Measurements from ENCODE around the gene RARRES1.

RARRES1 gene

GRCh38 chr3:158735296-158736033 lies 3.2 kb upstream of the RARRES1 start:
- no peak for DNase-seq (ENCODE audit: low read depth)

DNA sequence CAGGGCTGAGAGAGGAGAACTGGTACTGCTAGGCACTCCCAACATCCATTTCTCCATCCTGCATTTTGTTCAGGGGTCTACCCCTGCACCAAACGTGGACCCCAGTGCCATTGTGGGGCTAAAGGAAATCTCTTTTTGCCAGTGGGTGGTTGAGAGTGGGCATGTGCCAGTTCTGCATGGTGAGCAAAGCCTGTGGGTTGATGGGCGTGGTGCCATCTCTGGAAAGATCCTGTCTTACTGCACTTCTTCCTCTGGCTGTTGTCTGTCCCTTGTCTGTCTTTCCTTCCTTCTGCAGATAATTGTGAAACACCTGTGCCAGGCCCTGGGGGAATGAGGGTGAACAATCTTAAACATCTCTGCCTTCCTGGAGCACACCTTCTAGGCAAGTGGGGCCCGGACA lies 1.4 kb upstream of the RARRES1 start:
- no peak for DNase-seq (ENCODE audit: low read depth)

DNA sequence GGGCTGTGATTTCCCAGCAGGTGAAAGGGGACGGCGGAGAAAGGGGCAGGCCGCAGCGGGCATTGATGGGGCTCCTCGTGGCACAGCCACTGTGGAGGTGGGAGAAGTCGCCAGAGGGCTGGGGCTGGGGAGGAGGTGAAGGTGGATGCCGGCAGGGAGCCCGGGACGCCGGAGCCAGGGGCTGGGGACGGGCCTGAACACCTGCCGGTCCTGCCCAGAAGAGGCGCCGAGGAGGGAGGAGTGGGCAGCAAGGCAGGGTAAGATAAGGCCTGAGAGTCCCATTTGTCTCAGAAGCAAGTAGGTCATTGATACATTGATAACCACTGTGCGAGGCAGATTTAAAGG lies 571 bp upstream of the RARRES1 start:
- DNase-seq (ENCODE audit: low read depth): no peak

- no peak for DNase-seq (ENCODE audit: low read depth)
Observed at GRCh38 chr3:158731486-158731885, 771 bp downstream of the RARRES1 start.

DNA sequence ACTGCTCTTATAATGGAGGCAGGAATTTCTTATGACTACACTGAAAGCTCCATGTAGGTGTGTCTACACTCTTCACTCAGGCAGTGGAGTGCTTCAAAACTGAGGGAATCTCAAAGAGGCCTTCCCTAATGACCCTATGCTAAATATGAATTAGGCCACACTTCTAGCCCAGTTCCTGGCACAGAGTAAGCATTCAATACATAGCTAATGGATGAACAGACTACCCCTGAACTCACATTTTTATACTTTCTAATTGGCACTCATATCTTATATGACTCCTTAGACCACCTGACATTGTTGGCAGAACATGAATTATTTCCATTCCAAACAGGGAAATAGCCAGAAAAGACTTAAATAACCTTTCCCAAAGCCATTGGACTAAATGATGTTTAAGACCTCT lies 3.4 kb downstream of the RARRES1 start:
- DNase-seq (ENCODE audit: low read depth): no peak

DNA sequence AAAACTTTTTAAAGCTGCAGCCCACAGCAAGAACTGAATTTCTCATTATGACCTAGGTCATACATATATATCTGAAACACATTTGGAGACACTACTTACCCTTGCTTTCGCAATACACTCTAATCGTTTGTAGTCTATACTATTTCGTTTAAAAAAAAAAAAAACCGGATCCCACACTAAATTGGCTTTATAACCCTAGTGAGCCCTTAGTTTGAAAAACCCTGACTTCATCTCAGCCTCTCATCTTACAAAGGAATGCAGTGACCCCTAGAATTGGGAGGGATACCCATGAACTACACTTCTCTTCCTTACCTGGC lies 4.2 kb downstream of the RARRES1 start:
- DNase-seq (ENCODE audit: low read depth): no peak

GRCh38 chr3:158727206-158728060 lies 4.8 kb downstream of the RARRES1 start:
- peak; percentile 52 for DNase-seq (ENCODE audit: low read depth)

- DNase-seq (ENCODE audit: low read depth): peak; percentile 95
Observed at GRCh38 chr3:158725348-158726011, 6.8 kb downstream of the RARRES1 start.

DNA sequence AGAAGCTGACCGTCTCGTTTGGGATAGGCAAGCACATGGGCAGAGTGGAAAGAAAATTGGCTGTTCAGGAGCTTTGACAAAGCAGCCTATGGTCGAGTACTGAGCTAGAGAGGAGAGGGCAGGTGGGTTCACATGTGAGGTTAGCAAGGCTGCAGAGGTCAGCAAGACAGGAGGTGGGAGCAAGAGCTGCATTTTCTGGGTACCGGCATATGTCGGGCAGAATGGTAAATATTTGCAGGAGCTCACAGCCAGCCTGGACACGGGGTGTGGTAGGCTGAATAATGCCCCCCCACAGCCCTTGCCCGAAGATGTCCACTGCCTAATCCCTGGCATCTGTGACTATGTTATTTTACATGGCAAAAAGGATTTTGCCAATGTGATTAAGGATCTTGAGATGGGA lies 8.3 kb downstream of the RARRES1 start:
- no peak for DNase-seq (ENCODE audit: low read depth)

- no peak for DNase-seq (ENCODE audit: low read depth)
Observed at GRCh38 chr3:158722108-158722507, 10.1 kb downstream of the RARRES1 start.

DNA sequence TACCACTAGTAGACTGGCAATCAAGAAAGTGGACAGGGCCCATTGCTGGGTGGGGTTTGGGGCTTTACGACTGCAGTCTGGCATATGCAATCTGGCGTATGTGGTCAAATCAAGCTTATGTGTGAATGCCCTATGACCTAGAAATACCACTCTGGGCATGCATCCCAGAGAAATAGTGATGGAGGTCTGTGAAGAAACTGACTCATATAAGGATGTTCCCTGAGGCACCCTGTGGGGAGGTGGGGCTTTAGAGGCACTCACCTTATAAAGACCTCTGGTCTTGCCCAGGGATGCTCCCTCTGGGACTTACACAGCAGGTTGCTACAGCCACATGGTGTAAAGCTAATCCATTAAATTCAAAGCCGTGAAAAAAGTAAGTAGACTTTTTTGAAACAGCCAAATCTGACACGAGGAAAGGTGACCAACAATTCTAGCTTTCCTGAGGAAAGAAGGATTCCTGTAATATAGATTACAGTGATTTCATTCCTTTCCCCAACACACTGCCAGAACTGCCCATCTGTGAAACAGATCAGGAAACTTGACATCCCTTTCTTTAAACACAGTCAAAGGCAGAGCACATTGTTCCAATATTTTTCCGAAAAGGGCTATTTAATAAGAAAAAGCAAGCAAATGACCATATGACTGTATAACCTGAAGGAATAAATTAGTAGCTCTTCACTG lies 13.6 kb downstream of the RARRES1 start:
- peak; percentile 92 for DNase-seq (ENCODE audit: low read depth)

- DNase-seq (ENCODE audit: low read depth): no peak
Observed at GRCh38 chr3:158717576-158717975, 14.7 kb downstream of the RARRES1 start.

GRCh38 chr3:158713094-158713499 lies 19.2 kb downstream of the RARRES1 start:
- no peak for DNase-seq (ENCODE audit: low read depth)

GRCh38 chr3:158712443-158712842 lies 19.8 kb downstream of the RARRES1 start:
- DNase-seq (ENCODE audit: low read depth): no peak

DNA sequence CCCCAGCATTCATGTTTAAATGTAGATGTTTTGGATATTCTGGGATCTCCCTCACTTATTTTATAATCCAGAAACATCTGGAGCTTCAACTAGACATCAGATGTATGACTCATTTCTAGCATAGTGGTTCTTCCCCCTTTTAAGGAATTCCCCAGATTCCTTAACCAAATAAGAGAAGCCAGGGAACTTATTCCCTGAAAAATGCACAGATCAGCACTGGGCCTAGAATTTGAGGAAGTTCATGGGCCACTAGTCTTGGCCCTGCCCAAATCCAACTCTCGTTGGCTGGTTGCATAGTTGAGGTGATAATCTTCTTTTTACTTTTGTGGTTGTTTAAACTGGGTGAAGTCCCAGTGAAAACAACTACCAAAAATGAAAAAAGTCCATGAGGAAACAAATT lies 20.4 kb downstream of the RARRES1 start:
- peak; percentile 65 for DNase-seq (ENCODE audit: low read depth)

DNA sequence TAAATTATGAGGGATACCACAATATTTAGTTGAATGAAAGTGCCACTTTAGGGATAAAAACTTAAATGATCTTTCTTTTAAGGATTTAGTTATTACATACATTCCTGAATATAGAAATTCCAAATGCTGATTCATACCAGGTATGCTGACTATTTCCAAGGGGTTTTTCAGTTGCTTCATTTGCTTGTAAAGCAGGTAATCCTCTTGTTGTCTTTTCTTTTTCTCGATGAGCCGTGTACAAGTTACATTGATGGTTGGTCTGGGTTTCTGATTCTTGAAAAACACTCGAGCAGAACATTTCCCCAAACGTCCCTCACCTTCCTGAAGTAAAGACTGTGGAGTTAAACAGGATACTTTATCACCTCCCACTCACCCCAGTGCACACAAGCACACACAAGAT lies 21.7 kb downstream of the RARRES1 start:
- DNase-seq (ENCODE audit: low read depth): no peak

DNA sequence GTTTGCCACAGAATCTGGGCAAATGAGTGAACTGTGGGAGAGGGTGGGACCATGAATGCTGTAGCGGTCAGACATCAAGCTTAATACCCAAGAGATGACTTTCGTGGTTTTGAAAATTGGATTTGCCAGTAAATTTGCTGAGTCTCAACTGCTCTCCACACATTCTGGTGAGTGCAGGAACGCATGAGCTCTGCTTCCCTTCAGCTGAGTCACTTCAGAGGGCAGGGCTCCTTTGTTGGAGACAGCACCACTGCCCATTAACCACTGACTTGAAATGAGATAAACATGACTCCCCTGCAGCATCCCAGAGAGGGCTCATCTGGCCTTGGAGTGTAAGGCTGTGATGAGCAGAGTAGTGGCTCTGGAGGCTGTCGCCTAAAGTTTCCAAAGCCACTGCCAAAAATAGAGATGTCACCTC lies 22.6 kb downstream of the RARRES1 start:
- peak; percentile 99 for DNase-seq (ENCODE audit: low read depth)

DNA sequence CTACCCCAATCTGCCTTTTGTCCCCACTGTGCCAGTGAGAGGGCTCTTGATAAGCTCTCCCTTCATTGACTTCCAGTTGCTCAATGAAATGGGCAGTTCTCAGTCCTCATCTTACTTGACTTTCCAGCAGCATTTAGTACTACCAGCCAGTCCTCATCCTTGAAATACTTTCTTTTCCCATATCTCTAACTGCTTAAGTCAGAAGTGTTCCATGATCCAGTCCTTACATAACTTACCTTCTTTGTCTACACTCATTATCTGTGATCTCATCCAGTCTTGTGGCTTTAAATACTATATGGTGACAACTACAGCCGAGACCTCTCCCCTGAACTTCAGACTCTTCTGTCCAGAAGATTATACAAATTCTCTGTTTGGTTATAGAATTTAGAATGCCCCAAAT lies 28.7 kb downstream of the RARRES1 start:
- DNase-seq (ENCODE audit: low read depth): no peak

DNA sequence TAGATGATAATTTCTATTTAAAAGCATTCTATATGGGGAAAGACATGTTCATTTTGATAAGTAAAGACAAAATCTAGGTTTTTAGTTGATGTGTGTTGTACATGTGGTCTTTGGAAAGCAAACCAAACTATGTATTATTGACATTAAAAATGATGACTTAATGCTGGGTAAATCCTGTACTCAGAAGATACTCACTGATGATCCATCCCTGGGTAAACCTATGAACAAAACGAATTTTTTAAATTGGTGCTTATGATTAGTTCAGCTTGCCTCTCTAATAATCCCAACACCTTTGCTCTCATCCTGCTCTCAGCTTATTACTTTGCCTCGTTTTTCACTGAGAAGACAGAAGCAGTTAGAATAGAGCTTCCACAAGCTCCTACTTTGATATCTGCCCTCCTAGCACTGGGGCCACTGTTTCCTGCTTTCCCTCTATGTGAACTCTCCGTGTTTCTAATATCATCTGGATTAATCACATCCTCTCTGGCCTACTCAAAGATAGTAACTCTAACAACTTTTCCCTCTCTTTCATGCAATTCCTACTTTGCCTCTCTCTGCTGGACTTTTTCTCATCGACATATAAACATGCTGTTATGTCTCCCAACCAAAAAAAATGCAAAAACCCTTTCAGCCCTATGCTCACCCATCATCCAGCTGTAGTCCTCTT lies 29.3 kb downstream of the RARRES1 start:
- DNase-seq (ENCODE audit: low read depth): no peak

GRCh38 chr3:158701420-158702065 lies 30.7 kb downstream of the RARRES1 start:
- no peak for DNase-seq (ENCODE audit: low read depth)

- DNase-seq (ENCODE audit: low read depth): no peak
Observed at GRCh38 chr3:158700559-158700958, 31.7 kb downstream of the RARRES1 start.
